IMR-90 (cell line): ENCODE data around the gene MYLK4. TPM values are rescaled to one million over a fixed set of nuclear protein-coding genes. Genes with fewer than 3 reads are reported as not detected.
A peak's percentile ranks its signal among the peaks of the same experiment; 100 is the strongest.

Experiments
- ATAC-seq: fragments of 200-7000 bp; cut with Tn5 transposase; 2 replicates; pipeline ENCODE4 v1.9.1; 2020; ENCODE audit warnings: low read depth, mild to moderate bottlenecking, moderate library complexity
- BruUV-seq: library from RNA; stranded (reverse); fragments of 400-500 nt; replicated peaks from 2 replicates; lab custom pipeline; 2021; lab: Mats Ljungman, UMichigan
- CTCF ChIA-PET: fragments of 300-600 bp; formaldehyde crosslinking; extraction: SDS; loops from one replicate; lab custom pipeline; 2021; ENCODE audit warnings: antibody characterized with exemption; lab: Yijun Ruan, JAX
- POLR2A ChIA-PET: fragments of 300-600 bp; sonication (Branson Sonifier 250); formaldehyde crosslinking; loops from one replicate; lab custom pipeline; 2022; ENCODE audit warnings: antibody characterized with exemption; ENCODE audit not compliant: unreplicated experiment; lab: Charles Lee
- DNase-seq: peaks from one replicate; pipeline ENCODE4 v3.0.0; 2013
- H2AFZ ChIP-seq: replicated peaks from 2 replicates; pipeline ENCODE3; 2013; ENCODE audit warnings: low read length, mild to moderate bottlenecking; ENCODE audit not compliant: poor library complexity
- H2AK5ac ChIP-seq: 2 replicates; pipeline ENCODE4 v1.6.1; 2013; ENCODE audit warnings: low read depth, low read length, inconsistent platforms
- H2AK9ac ChIP-seq: replicated peaks from 2 replicates; pipeline ENCODE3; 2013; ENCODE audit warnings: mild to moderate bottlenecking, low read depth, low read length, moderate library complexity; ENCODE audit not compliant: poor library complexity
- H2BK120ac ChIP-seq: 2 replicates; pipeline ENCODE4 v1.6.1; 2013; ENCODE audit warnings: low read depth, low read length, inconsistent platforms
- H2BK15ac ChIP-seq: 3 replicates; pipeline ENCODE4 v1.6.1; 2013; ENCODE audit warnings: low read depth, low read length, inconsistent platforms
- H2BK20ac ChIP-seq: 2 replicates; pipeline ENCODE4 v1.6.1; 2013; ENCODE audit warnings: low read depth, mild to moderate bottlenecking, inconsistent platforms, low read length, moderate library complexity
- H2BK5ac ChIP-seq: 2 replicates; pipeline ENCODE4 v1.6.1; 2013; ENCODE audit warnings: mild to moderate bottlenecking, low read depth, low read length, inconsistent platforms; ENCODE audit not compliant: poor library complexity, severe bottlenecking
- H3K14ac ChIP-seq: replicated peaks from 2 replicates; pipeline ENCODE4 v1.6.1; 2013; ENCODE audit warnings: low read depth, low read length, inconsistent platforms
- H3K18ac ChIP-seq: 2 replicates; pipeline ENCODE4 v1.6.1; 2013; ENCODE audit warnings: low read depth, low read length, control low read depth
- H3K23ac ChIP-seq: 2 replicates; pipeline ENCODE4 v1.6.1; 2013; ENCODE audit warnings: low read depth, low read length, inconsistent platforms
- H3K27ac ChIP-seq: 2 replicates; pipeline ENCODE4 v1.5.1; 2013; ENCODE audit warnings: mild to moderate bottlenecking, control low read depth, low read length; ENCODE audit not compliant: insufficient read depth
- H3K27me3 ChIP-seq: 2 replicates; pipeline ENCODE4 v1.6.1; 2013; ENCODE audit warnings: low read length; ENCODE audit not compliant: control insufficient read depth, insufficient read depth
- H3K36me3 ChIP-seq: 2 replicates; pipeline ENCODE4 v1.6.1; 2013; ENCODE audit warnings: low read length, mixed read lengths; ENCODE audit not compliant: control insufficient read depth, insufficient read depth
- H3K4ac ChIP-seq: 2 replicates; pipeline ENCODE4 v1.6.1; 2013; ENCODE audit warnings: low read depth, low read length, inconsistent platforms
- H3K4me1 ChIP-seq: 2 replicates; pipeline ENCODE4 v1.6.1; 2013; ENCODE audit warnings: low read length, mixed read lengths; ENCODE audit not compliant: control insufficient read depth, insufficient read depth
- H3K4me2 ChIP-seq: 2 replicates; pipeline ENCODE4 v1.6.1; 2013; ENCODE audit warnings: low read depth, mild to moderate bottlenecking, control low read depth, low read length, moderate library complexity
- H3K4me3 ChIP-seq: 2 replicates; pipeline ENCODE4 v1.5.1; 2013; ENCODE audit warnings: low read depth, mild to moderate bottlenecking, control low read depth, low read length, moderate library complexity; ENCODE audit not compliant: insufficient read depth
- H3K56ac ChIP-seq: 2 replicates; pipeline ENCODE4 v1.6.1; 2013; ENCODE audit warnings: low read length, inconsistent platforms; ENCODE audit not compliant: insufficient read depth; ENCODE audit errors: extremely low read depth
- H3K79me1 ChIP-seq, 2 experiments: 2 replicates each; pipeline ENCODE4 v1.6.1; 2013; ENCODE audit warnings: low read length in 2 of 2, inconsistent platforms in 1 of 2, low read depth in 1 of 2
- H3K9ac ChIP-seq: 2 replicates; pipeline ENCODE4 v1.6.1; 2013; ENCODE audit warnings: low read depth, low read length, control low read depth
- H3K9me1 ChIP-seq: 2 replicates; pipeline ENCODE4 v1.6.1; 2013; ENCODE audit warnings: low read length, inconsistent platforms; ENCODE audit not compliant: insufficient read depth
- H3K9me3 ChIP-seq: 2 replicates; pipeline ENCODE4 v1.6.1; 2013; ENCODE audit warnings: low read length; ENCODE audit not compliant: control insufficient read depth, insufficient read depth
- H4K20me1 ChIP-seq: 2 replicates; pipeline ENCODE4 v1.6.1; 2013; ENCODE audit warnings: low read length, inconsistent platforms; ENCODE audit not compliant: insufficient read depth
- H4K5ac ChIP-seq: 2 replicates; pipeline ENCODE4 v1.6.1; 2013; ENCODE audit warnings: mild to moderate bottlenecking, low read depth, low read length, control low read depth
- H4K8ac ChIP-seq, 2 experiments: 2 replicates each; pipeline ENCODE4 v1.6.1; 2013; ENCODE audit warnings: low read depth in 2 of 2, low read length in 2 of 2, control low read depth in 1 of 2, inconsistent platforms in 1 of 2
- H4K91ac ChIP-seq: 2 replicates; pipeline ENCODE4 v1.6.1; 2013; ENCODE audit warnings: low read depth, low read length, inconsistent platforms; ENCODE audit not compliant: insufficient read depth
- BHLHE40 ChIP-seq: fragments of 150-350 bp; IDR thresholded peaks from 2 replicates; pipeline ENCODE4 v1.6.1; 2016; ENCODE audit warnings: mild to moderate bottlenecking, low read depth, low read length
- FOS ChIP-seq: fragments of 150-350 bp; IDR thresholded peaks from 2 replicates; pipeline ENCODE4 v1.6.1; 2016; ENCODE audit warnings: low read depth, low read length
- MAFK ChIP-seq: IDR thresholded peaks from 2 replicates; pipeline ENCODE4 v1.6.1; 2012; ENCODE audit warnings: low read depth, low read length, improper control_type of control experiment
- MXI1 ChIP-seq: IDR thresholded peaks from 2 replicates; pipeline ENCODE4 v1.6.1; 2012; ENCODE audit warnings: low read depth, mild to moderate bottlenecking, low read length, moderate library complexity, borderline replicate concordance
- RCOR1 ChIP-seq: IDR thresholded peaks from 2 replicates; pipeline ENCODE4 v1.6.1; 2012; ENCODE audit warnings: mild to moderate bottlenecking, low read length, improper control_type of control experiment; ENCODE audit not compliant: insufficient replicate concordance
- RFX5 ChIP-seq: IDR thresholded peaks from 2 replicates; pipeline ENCODE4 v1.8.0; 2012; ENCODE audit warnings: low read depth, mild to moderate bottlenecking, low read length, moderate library complexity
- SMC3 ChIP-seq: fragments of 150-350 bp; IDR thresholded peaks from 2 replicates; pipeline ENCODE4 v1.6.1; 2016; ENCODE audit warnings: low read depth, mild to moderate bottlenecking, antibody characterized with exemption, low read length, moderate library complexity
- WGBS, 2 experiments: methylation state at CpG; one replicate each; pipeline versions ENCODE4 v1.1.5 to v1.1.7; 2013; ENCODE audit warnings: missing lambda C conversion rate in 2 of 2; ENCODE audit not compliant: insufficient read length in 1 of 2; ENCODE audit errors: extremely low coverage in 2 of 2; 5-methylcytosine and 5-hydroxymethylcytosine counted together
- dilution Hi-C: fragments of 300-500 bp; cut with HindIII; formaldehyde crosslinking; loops from one replicate; pipeline ENCODE4 v1.14.3; 2018; ENCODE audit warnings: low sequenced_read_pairs; ENCODE audit not compliant: unreplicated experiment
- in situ Hi-C: fragments of 300-500 bp; cut with MboI; formaldehyde crosslinking; loops from 3 replicates; pipeline ENCODE4 v1.14.3; 2019; ENCODE audit warnings: low sequenced_read_pairs, inconsistent platforms, mixed read lengths
- intact Hi-C: fragments of 100-400 bp; cut with micrococcal nuclease; formaldehyde crosslinking; loops from 2 replicates; pipeline ENCODE4 v1.10.0; 2022
- polyA plus RNA-seq, 3 experiments: library from polyadenylated mRNA; depleted of rRNA; stranded (reverse); fragments of >200 nt; gene quantifications; 2 replicates each; pipeline ENCODE4 v1.2.3, GENCODE V29; 2012; ENCODE audit warnings: low replicate concordance in 1 of 3
- total RNA-seq: library from RNA; depleted of rRNA; stranded (reverse); fragments of >200 nt; gene quantifications from 2 replicates; pipeline ENCODE4 v1.2.3, GENCODE V29; 2012

The MYLK4 gene
- total and polyA plus RNA-seq, 2 of the 4 experiments (the other 2 are of a cell fraction): under 0.01 to 0.07 TPM

GRCh38 chr6:2718334-2719092, 32.2 kb downstream of the MYLK4 start:
- Histone ChIP-seq H3K79me1 (no peaks in the 10 kb centered on the region), H2AFZ (peak overlapping the region; percentile 44), H2AK9ac (no peak overlapping the region), H2AK5ac (no peak overlapping the region), H2BK120ac (peak overlapping the region; percentile 70), H3K4ac (peak overlapping the region; percentile 79; the same call in 1 of the 2 replicates), H3K36me3 (no peaks in the 10 kb centered on the region), H3K14ac (peak overlapping the region; percentile 93), H3K4me2 (no peak overlapping the region), H2BK5ac (peak overlapping the region; percentile 59), H3K23ac (peak overlapping the region; percentile 45; the same call in 1 of the 2 replicates), H3K9ac (no peak overlapping the region), H4K5ac (peak overlapping the region; percentile 68; the same call in 1 of the 2 replicates), H2BK20ac (peak overlapping the region; percentile 74; the same call in 1 of the 2 replicates), H3K9me1 (peaks cover 5% of the 10 kb centered on the region), H4K20me1 (no peaks in the 10 kb centered on the region), H4K8ac (peak overlapping the region in 1 of 2 experiments; percentile 49; a peak in 1 of 4 replicates), H2BK15ac (no peak overlapping the region), H3K9me3 (no peaks in the 10 kb centered on the region; the same call in 1 of the 2 replicates), H3K27me3 (no peaks in the 10 kb centered on the region), H3K56ac (no peak overlapping the region), H3K18ac (peak overlapping the region; percentile 83; the same call in 1 of the 2 replicates), H3K4me3 (no peak overlapping the region), H3K4me1 (peaks cover 11% of the 10 kb centered on the region), H3K27ac (no peak overlapping the region), H4K91ac (0 out of 2 replicates have a peak overlapping the region, but pooled peaks have one; percentile 8)
- ChIA-PET POLR2A (no interaction called here), CTCF (no interaction called here)
- ATAC-seq (no peak), DNase-seq (peak; percentile 43)
- in situ Hi-C loops (no loop called here), intact Hi-C loops (no loop called here), dilution Hi-C loops (no loop called here)
- TF ChIP-seq MAFK (no peak), BHLHE40 (no peak), RFX5 (no peak), RCOR1 (no peak), FOS (no peak), SMC3 (no peak), MXI1 (no peak)
- no TSS peak for BruUV-seq
- WGBS, 2 experiments: no CpG with 5 or more reads among the region's 6 CpGs
